Upper lobe of right lung (tissue), 1 donor: ENCODE results near the gene PLEKHB2. TPM values are rescaled to one million over a fixed set of nuclear protein-coding genes. Genes with fewer than 3 reads are reported as not detected.
"Not testable (repeated sequence)": the region's sequence is repeated elsewhere in the genome, so short reads cannot be mapped to it uniquely, and the experiment has no call there.

ENCODE experiments used
- ATAC-seq: fragments of 200-7000 bp; cut with Tn5 transposase; one replicate; pipeline ENCODE4 v1.9.1; 2020; ENCODE audit warnings: mild to moderate bottlenecking, moderate library complexity
- DNase-seq: peaks from one replicate; pipeline ENCODE4 v3.0.0-alpha.2; 2020
- H3K27ac ChIP-seq: fragments of 200-600 bp; one replicate; pipeline ENCODE4 v1.8.0; 2022
- H3K27me3 ChIP-seq: fragments of 200-600 bp; one replicate; pipeline ENCODE4 v1.8.0; 2022; ENCODE audit warnings: mild to moderate bottlenecking
- H3K36me3 ChIP-seq: fragments of 200-600 bp; one replicate; pipeline ENCODE4 v1.8.0; 2022
- H3K4me1 ChIP-seq: fragments of 200-600 bp; one replicate; pipeline ENCODE4 v1.8.0; 2022
- H3K4me3 ChIP-seq: fragments of 200-600 bp; one replicate; pipeline ENCODE4 v1.8.0; 2022; ENCODE audit warnings: mild to moderate bottlenecking
- H3K9me3 ChIP-seq: fragments of 200-600 bp; one replicate; pipeline ENCODE4 v1.8.0; 2022
- CTCF ChIP-seq: fragments of 200-600 bp; IDR thresholded peaks from one replicate; pipeline ENCODE4 v1.8.0; 2022; ENCODE audit warnings: antibody characterized with exemption
- intact Hi-C: fragments of 100-400 bp; cut with DNase I; formaldehyde crosslinking; loops from one replicate; pipeline ENCODE4 v1.11.0; 2022
- total RNA-seq: library from RNA; stranded (reverse); fragmentation: NEBNext Ultra II Directional; extraction: Animal tissue kit (Norgen Biotek cat#: 25700); gene quantifications from one replicate; pipeline ENCODE4 v1.2.1, GENCODE V29; 2021
- donor health status: DM: no; HTN: yes; CAD: no; lungs with severe emphysema.

The PLEKHB2 gene
- total RNA-seq, 1 donor from 2014 or later = 73.9 TPM

GRCh38 chr2:131104487-131105155 lies 515 bp upstream of the PLEKHB2 start:
- TF ChIP-seq CTCF = no peak
- H3K27ac ChIP-seq = peak overlapping the region; percentile 96

GRCh38 chr2:131105950-131106801 lies 1.0 kb downstream of the PLEKHB2 start:
- peaks cover 22% of the 10 kb centered on the region for H3K4me1 ChIP-seq
- DNase-seq = peak; percentile 69
- H3K9me3 ChIP-seq = no peaks in the 10 kb centered on the region
- H3K27ac ChIP-seq = peak overlapping the region; percentile 96
- intact Hi-C loops = no loop called here
- H3K4me3 ChIP-seq = peak overlapping the region; percentile 98
- H3K27me3 ChIP-seq = no peaks in the 10 kb centered on the region
- ATAC-seq = peak; percentile 66
- no peak for TF ChIP-seq CTCF
- H3K36me3 ChIP-seq = no peaks in the 10 kb centered on the region

More at GRCh38 chr2:131104487-131105155, 515 bp upstream of the PLEKHB2 start:
- Histone ChIP-seq H3K4me3 (peak overlapping the region; percentile 98), H3K36me3 (no peaks in the 10 kb centered on the region), H3K9me3 (no peaks in the 10 kb centered on the region), H3K4me1 (peaks cover 22% of the 10 kb centered on the region), H3K27me3 (no peaks in the 10 kb centered on the region)
- peak; percentile 81 for DNase-seq
- peak; percentile 85 for ATAC-seq
- intact Hi-C loops = no loop called here

- no peak for DNase-seq
- no peaks in the 10 kb centered on the region for H3K9me3 ChIP-seq
Observed at GRCh38 chr2:131112529-131112928, 7.4 kb downstream of the PLEKHB2 start.

GRCh38 chr2:131113566-131114227 lies 8.6 kb downstream of the PLEKHB2 start:
- DNase-seq = no peak
- no peak overlapping the region for H3K27ac ChIP-seq
- no peak overlapping the region for H3K4me3 ChIP-seq
- no peak for TF ChIP-seq CTCF
- H3K4me1 ChIP-seq = peaks cover 9% of the 10 kb centered on the region
- no peak for ATAC-seq
- intact Hi-C loops = no loop called here
- H3K9me3 ChIP-seq = no peaks in the 10 kb centered on the region
- no peaks in the 10 kb centered on the region for H3K36me3 ChIP-seq
- no peaks in the 10 kb centered on the region for H3K27me3 ChIP-seq

More at GRCh38 chr2:131112529-131112928, 7.4 kb downstream of the PLEKHB2 start:
- TF ChIP-seq CTCF = no peak
- H3K36me3 ChIP-seq = no peaks in the 10 kb centered on the region
- no peak overlapping the region for H3K27ac ChIP-seq
- H3K27me3 ChIP-seq = no peaks in the 10 kb centered on the region
- H3K4me1 ChIP-seq = peaks cover 10% of the 10 kb centered on the region
- no peak overlapping the region for H3K4me3 ChIP-seq
- intact Hi-C loops = no loop called here
- no peak for ATAC-seq

GRCh38 chr2:131114950-131115349 lies 9.8 kb downstream of the PLEKHB2 start:
- intact Hi-C loops, DNase-seq, H3K27ac ChIP-seq, ATAC-seq, H3K27me3 ChIP-seq, H3K4me3 ChIP-seq, H3K4me1 ChIP-seq, H3K9me3 ChIP-seq, H3K36me3 ChIP-seq: not testable (repeated sequence)
